NOMO-1 treated with DMSO at 0.1 percent for 48 hours (cell line): ENCODE results near the gene MRAP2.
A peak's percentile ranks its signal among the peaks of the same experiment; 100 is the strongest.
"Not testable (repeated sequence)": the region's sequence is repeated elsewhere in the genome, so short reads cannot be mapped to it uniquely, and the experiment has no call there.

Experiments
- DNase-seq: peaks from one replicate; lab custom pipeline; 2025; ENCODE audit not compliant: unreplicated experiment; lab: John Stamatoyannopoulos, UW

MRAP2 gene

DNA sequence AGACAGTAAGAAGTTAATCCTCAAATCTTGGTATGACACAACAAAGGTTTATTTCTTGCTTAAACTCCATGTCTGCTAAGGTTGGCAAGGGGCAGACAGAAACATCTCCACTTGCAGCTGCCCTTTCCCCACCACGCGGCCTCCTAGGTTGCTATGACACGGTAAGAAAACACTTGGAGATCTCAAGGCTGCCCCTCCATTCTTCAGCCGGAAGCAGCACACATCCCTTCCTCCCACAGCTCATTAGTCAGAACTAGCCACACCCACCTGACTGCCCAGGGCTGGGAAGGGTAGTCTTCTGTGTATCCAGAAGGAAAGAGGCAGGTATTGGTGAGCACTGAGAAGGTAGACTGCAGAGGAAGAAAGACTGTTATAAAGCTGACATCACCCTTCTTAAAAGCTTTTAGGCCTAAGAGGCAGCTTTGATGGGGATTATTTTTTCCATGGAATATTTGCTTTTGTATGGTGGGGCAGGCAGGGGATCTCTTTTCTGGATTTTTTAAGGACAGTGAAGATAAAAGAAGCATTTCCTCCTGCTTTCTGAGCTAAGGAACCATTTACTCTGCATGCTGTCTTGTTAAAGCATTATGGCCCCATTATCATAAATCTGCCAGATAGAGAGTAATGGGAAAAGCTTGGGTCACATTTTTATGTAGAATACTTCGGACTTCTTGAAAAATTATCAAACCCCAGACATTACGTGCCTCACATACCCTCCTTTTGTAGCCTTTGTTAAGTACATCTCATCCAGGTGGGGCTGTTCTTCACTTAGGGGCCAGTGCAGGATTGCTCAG is 41.6 kb downstream of the MRAP2 start:
- DNase-seq, result no peak

DNA sequence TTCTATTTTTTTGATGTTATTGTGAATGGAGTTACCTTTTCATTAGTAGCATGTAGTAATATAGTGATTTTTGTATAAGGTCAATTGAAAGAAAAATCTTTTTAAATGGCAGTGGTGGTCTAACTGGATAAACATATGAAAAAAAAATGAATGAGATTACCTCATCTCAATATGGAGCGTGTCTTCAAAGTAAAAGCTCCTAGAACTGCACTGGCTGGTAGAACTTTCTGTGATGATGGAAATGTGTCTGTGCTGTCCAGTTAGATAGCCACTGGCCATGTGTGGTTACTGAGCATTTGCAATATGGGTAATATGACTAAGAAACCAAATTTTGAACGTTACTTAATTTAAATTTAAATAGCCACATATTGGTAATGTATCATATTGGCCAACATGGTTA is 44.1 kb downstream of the MRAP2 start:
- no peak for DNase-seq

GRCh38 chr6:84078335-84078734 is 44.8 kb downstream of the MRAP2 start:
- no peak for DNase-seq

- DNase-seq, result no peak
Observed at GRCh38 chr6:84081222-84081621, 47.6 kb downstream of the MRAP2 start.

DNA sequence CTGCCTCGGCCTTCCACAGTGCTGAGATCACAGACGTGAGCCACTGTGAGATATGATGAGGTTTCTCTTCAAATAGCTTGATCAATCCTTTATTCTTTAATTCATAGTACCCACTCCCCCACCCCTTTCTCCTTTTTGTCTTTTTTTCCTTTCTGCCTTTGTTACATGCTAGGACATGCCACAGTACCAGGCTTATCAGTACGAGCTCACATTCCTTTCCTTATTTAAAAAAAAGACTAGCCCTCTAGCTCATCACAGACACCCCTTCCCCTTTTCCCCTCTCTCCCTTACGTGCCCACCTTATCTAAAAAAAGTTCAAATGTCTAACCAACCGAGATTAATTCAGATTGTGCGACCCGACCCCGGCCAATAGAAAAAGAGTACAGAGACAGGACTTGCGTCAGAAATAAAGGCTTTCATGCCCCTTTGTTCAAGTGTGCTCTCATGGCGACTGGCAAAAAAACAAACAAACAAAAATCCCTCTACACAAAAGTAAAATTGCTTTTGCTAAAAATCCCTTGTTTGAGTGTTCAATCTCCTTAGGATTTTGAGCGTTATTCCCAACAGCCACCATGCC is 49.2 kb downstream of the MRAP2 start:
- no peak for DNase-seq

DNA sequence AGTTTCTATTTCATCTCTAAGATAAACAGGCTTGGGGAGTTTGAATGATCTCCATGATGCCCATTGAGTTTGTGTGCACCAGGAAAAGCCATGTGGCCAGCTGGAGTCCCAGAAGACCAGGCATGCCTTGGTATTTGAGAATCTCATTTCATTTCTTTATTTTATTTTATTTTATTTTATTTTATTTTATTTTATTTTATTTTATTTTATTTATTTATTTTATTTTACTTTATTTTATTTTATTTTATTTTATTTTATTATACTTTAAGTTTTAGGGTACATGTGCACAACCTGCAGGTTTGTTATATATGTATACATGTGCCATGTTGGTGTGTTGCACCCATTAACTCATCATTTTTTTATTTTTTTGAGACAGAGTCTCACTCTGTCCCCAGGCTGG is 51.1 kb downstream of the MRAP2 start:
- DNase-seq, result not testable (repeated sequence)

- DNase-seq, result no peak
Observed at GRCh38 chr6:84086056-84086455, 52.5 kb downstream of the MRAP2 start.

- DNase-seq, result no peak
Observed at GRCh38 chr6:84086545-84087429, 53.2 kb downstream of the MRAP2 start.

GRCh38 chr6:84089081-84089480 is 55.5 kb downstream of the MRAP2 start:
- DNase-seq, result no peak

- DNase-seq, result no peak
Observed at GRCh38 chr6:84089552-84089951, 56.0 kb downstream of the MRAP2 start.

- DNase-seq, result peak; percentile 97
Observed at GRCh38 chr6:84093441-84094435, 60.2 kb downstream of the MRAP2 start.

DNA sequence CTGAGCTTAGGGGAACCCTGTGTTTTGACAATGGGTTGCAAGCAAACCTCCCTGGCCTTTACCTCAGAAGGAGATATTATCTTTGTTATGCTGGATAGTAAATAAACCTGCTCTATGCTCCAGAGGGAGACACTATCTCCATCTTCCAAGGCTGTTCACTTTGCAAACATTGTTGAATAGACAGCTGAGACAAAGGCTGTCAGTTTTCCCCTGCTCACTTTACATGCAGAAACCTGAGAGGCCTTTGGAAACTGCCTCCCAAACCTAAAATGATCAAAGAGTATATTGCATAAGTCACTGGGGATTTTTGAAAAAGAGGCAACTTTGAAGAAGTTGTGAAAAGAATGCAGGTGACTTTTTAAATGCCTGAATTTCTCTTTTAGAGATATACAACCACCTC is 61.6 kb downstream of the MRAP2 start:
- no peak for DNase-seq

DNA sequence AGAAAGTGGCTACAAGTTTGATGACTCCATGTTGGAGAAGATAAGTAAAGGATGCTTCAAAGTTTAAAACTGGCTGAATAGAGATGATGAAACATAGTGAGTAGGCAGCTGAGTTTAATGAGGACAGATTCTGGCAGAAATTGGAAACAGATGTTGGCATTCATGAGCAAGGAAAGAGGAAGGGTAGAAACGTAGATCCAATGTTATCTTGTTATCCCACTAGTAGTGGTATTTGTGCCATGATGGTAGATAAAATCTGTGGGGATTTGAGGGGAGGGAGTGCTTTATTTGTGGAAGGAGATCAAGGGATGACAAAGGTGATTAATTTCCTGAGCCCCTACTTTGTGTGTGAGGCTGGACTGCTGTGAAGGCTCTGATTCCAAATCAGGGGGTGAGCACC is 69.5 kb downstream of the MRAP2 start:
- no peak for DNase-seq

DNA sequence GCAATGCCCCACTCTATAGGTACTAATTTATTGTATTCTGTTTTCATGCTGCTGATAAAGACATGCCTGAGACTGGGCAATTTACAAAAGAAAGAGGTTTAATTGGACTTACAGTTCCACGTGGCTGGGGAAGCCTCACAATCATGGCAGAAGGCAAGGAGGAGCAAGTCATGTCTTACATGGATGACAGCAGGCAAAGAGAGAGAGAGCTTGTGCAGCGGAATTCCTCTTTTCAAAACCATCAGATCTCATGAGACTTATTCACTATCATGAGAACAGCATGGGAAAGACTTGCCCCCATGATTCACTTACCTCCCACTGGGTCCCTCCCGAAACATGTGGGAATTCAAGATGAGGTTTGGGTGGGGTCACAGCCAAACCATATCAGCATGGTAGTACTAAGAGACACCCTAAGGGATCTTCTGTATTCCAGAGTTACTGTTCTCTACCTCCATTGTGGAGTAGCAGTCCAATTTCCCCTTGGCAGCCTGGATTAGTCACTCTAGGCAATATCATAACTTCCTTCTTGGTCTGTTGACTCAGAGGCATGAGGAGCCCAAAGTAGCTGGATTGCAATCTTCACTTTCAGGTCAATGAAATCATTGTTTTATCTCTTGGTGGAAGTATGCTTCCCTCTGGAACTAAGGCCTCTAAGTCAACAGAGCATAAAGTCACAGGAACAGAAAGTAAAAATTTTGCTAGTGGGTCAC is 71.8 kb downstream of the MRAP2 start:
- DNase-seq, result not testable (repeated sequence)

DNA sequence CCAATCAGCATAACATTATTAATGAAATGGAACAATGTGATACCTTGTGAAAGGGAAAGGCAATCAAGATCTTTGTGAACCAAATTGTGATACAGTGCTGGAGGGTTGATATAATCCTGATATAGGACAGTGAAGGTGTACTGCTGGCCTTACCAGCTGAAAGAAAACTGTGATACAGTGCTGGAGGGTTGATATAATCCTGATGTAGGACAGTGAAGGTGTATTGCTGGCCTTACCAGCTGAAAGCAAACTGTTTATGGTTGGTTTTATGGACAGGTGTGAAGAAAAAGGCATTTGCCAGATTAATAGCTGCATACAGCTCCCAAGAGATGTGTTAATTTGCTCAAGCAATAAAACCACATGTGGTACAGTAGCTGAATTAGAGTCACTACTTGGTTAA is 73.9 kb downstream of the MRAP2 start:
- DNase-seq, result no peak

GRCh38 chr6:84111351-84111750 is 77.8 kb downstream of the MRAP2 start:
- peak; percentile 26 for DNase-seq

- DNase-seq, result not testable (repeated sequence)
Observed at GRCh38 chr6:84114933-84115594, 81.5 kb downstream of the MRAP2 start.

DNA sequence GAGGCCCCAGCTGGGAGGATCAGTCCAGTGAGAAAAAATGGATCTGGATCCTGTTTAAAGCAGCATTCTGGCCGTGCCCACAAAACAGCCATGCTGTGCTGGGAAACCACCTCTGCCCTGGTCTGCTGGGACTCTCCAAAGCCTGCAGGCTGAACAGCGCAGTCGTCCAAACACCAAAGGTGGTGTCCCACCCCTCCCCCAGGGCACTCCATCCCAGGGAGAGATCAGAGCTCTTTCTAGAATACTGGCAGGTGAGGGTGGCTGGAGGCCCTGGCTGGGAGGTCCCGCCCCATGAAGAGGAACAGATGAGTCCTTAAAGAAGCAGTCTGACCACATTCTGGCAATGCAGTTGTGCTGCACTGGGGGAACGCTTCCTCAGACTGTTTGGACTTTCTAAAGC is 84.6 kb downstream of the MRAP2 start:
- DNase-seq, result no peak

- DNase-seq, result no peak
Observed at GRCh38 chr6:84119277-84119676, 85.7 kb downstream of the MRAP2 start.
